ENCODE measurements around the gene TTC33. TPM values are rescaled to one million over a fixed set of nuclear protein-coding genes. Genes with fewer than 3 reads are reported as not detected.
"Not testable (repeated sequence)": the region's sequence is repeated elsewhere in the genome, so short reads cannot be mapped to it uniquely, and the experiment has no call there.

TTC33 gene
- total RNA-seq, 2 donors from 2014 or later, result 10.6 to 19.8 TPM

DNA sequence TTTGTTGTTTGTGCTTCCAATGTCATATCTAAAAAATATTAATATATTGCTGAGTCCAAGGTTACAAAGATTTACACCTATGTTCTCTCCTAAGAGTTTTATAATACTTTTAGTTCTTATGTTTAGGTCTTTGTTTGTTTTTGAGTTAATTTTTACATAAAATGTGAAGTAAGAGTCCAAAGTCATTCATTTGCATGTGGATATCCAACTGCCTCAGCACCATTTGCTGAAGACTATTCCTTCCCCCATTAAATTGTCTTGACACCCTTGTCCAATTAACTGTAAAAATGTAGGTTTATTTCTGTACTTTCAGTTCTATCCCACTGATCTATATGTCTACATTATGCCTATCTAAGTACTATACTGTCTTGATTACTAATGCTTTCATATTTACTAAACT, 35.7 kb downstream of the TTC33 start:
- H3K4me1 ChIP-seq, result no peaks in the 10 kb centered on the region
- H3K36me3 ChIP-seq, result no peaks in the 10 kb centered on the region
- DNase-seq, result no peak
- no peak overlapping the region for H3K9ac ChIP-seq (ENCODE audit: low read depth in 2 of 2, low read length in 2 of 2)
- no peak overlapping the region for H3K4me3 ChIP-seq
- no peaks in the 10 kb centered on the region for H3K9me3 ChIP-seq
- TF ChIP-seq, protein P1, sequence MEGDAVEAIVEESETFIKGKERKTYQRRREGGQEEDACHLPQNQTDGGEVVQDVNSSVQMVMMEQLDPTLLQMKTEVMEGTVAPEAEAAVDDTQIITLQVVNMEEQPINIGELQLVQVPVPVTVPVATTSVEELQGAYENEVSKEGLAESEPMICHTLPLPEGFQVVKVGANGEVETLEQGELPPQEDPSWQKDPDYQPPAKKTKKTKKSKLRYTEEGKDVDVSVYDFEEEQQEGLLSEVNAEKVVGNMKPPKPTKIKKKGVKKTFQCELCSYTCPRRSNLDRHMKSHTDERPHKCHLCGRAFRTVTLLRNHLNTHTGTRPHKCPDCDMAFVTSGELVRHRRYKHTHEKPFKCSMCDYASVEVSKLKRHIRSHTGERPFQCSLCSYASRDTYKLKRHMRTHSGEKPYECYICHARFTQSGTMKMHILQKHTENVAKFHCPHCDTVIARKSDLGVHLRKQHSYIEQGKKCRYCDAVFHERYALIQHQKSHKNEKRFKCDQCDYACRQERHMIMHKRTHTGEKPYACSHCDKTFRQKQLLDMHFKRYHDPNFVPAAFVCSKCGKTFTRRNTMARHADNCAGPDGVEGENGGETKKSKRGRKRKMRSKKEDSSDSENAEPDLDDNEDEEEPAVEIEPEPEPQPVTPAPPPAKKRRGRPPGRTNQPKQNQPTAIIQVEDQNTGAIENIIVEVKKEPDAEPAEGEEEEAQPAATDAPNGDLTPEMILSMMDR (IDR thresholded peaks at IDR 0.05), result no peak
- no peak overlapping the region for H3K27ac ChIP-seq
- intact Hi-C loops (cut with DNase I), result no loop called here
- no peaks in the 10 kb centered on the region for H3K27me3 ChIP-seq

- Histone ChIP-seq H3K4me3 (no peak overlapping the region), H3K9me3 (no peaks in the 10 kb centered on the region), H3K27me3 (no peaks in the 10 kb centered on the region), H3K9ac (ENCODE audit: low read depth in 2 of 2, low read length in 2 of 2) (no peak overlapping the region), H3K27ac (no peak overlapping the region), H3K36me3 (no peaks in the 10 kb centered on the region), H3K4me1 (no peaks in the 10 kb centered on the region)
- DNase-seq, result no peak
- intact Hi-C loops (cut with DNase I), result no loop called here
- TF ChIP-seq, protein P1 (IDR thresholded peaks at IDR 0.05), result no peak
Measured at GRCh38 chr5:40717281-40717680, 38.5 kb downstream of the TTC33 start.

DNA sequence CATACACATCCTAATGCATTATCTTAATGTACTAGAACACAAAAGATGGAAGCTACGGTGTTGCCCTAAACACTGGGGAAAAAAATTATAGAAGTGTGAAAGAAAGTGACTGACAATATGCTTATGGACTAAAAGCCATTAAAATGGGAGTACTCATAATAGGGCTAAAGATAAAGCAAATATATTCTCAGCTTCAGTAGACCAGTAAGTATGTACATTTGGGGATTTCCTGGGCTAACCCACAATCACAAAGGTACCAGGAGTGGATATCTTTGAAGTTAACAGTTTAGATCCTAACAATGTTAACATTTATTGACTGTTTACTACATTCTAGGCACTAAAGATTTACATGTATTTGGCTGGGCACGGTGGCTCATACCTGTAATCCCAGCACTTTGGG, 39.2 kb downstream of the TTC33 start:
- Histone ChIP-seq H3K4me1 (no peaks in the 10 kb centered on the region), H3K27me3 (no peaks in the 10 kb centered on the region), H3K9me3 (no peaks in the 10 kb centered on the region), H3K9ac (ENCODE audit: low read depth in 2 of 2, low read length in 2 of 2) (no peak overlapping the region), H3K36me3 (no peaks in the 10 kb centered on the region), H3K4me3 (no peak overlapping the region), H3K27ac (no peak overlapping the region)
- TF ChIP-seq, protein P1 (IDR thresholded peaks at IDR 0.05), result no peak
- intact Hi-C loops (cut with DNase I), result no loop called here
- DNase-seq, result no peak

GRCh38 chr5:40716000-40716399, 39.8 kb downstream of the TTC33 start:
- intact Hi-C loops (cut with DNase I), result no loop called here
- TF ChIP-seq, protein P1 (IDR thresholded peaks at IDR 0.05), result no peak
- Histone ChIP-seq H3K27me3 (no peaks in the 10 kb centered on the region), H3K4me3 (no peak overlapping the region), H3K9me3 (no peaks in the 10 kb centered on the region), H3K9ac (ENCODE audit: low read depth in 2 of 2, low read length in 2 of 2) (no peak overlapping the region), H3K4me1 (no peaks in the 10 kb centered on the region), H3K27ac (no peak overlapping the region), H3K36me3 (no peaks in the 10 kb centered on the region)
- DNase-seq, result no peak

- Histone ChIP-seq H3K9me3 (no peaks in the 10 kb centered on the region), H3K4me3 (no peak overlapping the region), H3K27ac (no peak overlapping the region), H3K27me3 (no peaks in the 10 kb centered on the region), H3K36me3 (no peaks in the 10 kb centered on the region), H3K4me1 (no peaks in the 10 kb centered on the region), H3K9ac (ENCODE audit: low read depth in 2 of 2, low read length in 2 of 2) (no peak overlapping the region)
- no peak for DNase-seq
- TF ChIP-seq, protein P1 (IDR thresholded peaks at IDR 0.05), result no peak
- intact Hi-C loops (cut with DNase I), result no loop called here
Measured at GRCh38 chr5:40714001-40714400, 41.8 kb downstream of the TTC33 start.

GRCh38 chr5:40710575-40710974, 45.2 kb downstream of the TTC33 start:
- H3K9me3 ChIP-seq; DNase-seq; H3K36me3 ChIP-seq; H3K9ac ChIP-seq (ENCODE audit: low read depth in 2 of 2, low read length in 2 of 2); H3K27ac ChIP-seq; H3K27me3 ChIP-seq; H3K4me3 ChIP-seq; intact Hi-C loops (cut with DNase I); H3K4me1 ChIP-seq: not testable (repeated sequence)

DNA sequence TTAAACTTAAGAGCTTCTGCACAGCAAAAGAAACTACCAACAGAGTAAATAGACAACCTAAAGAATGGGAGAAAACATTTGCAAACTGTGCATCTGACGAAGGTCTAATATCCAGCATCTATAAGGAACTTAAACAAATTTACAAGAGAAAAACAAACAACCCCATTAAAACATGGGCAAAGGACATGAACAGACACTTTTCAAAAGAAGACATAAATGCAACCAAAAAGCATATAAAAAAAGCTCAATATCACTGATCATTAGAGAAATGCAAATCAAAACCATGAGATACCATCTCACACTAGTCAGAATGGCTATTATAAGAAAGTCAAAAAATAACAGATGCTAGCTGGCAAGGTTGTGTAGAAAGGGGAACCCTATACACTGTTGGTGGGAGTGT, 50.3 kb downstream of the TTC33 start:
- H3K27me3 ChIP-seq; H3K9ac ChIP-seq (ENCODE audit: low read depth in 2 of 2, low read length in 2 of 2); H3K9me3 ChIP-seq; H3K4me1 ChIP-seq; DNase-seq; H3K4me3 ChIP-seq; H3K36me3 ChIP-seq; intact Hi-C loops (cut with DNase I); H3K27ac ChIP-seq: not testable (repeated sequence)

DNA sequence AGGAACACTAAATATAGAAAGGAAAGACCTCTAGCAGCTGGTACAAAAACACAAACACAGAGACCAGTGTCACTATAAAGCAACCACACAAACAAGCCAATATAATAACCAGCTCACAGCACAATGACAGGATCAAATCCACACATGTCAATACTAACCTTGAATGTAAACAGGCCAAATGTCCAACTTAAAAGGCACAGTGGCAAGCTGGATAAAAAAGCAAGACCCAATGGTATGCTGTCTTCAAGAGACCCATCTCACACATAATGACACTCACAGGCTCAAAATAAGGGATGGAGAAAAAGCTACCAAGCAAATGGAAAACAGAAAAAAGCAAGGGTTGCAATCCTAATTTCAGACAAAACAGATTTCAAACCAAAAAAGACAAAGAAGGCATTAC, 53.7 kb downstream of the TTC33 start:
- H3K27ac ChIP-seq; H3K27me3 ChIP-seq; H3K9me3 ChIP-seq; H3K36me3 ChIP-seq; H3K9ac ChIP-seq (ENCODE audit: low read depth in 2 of 2, low read length in 2 of 2); H3K4me3 ChIP-seq; H3K4me1 ChIP-seq; DNase-seq; intact Hi-C loops (cut with DNase I): not testable (repeated sequence)

All from colonic mucosa (tissue), 4 donors.